GM19193 (cell line): ENCODE measurements around the gene MRPL1.

Source experiments
- POLR2A ChIP-seq: IDR thresholded peaks from 4 replicates; pipeline ENCODE4 v1.6.1; 2011; ENCODE audit not compliant: insufficient read depth, insufficient read length; ENCODE audit errors: extremely low read depth

Gene MRPL1

DNA sequence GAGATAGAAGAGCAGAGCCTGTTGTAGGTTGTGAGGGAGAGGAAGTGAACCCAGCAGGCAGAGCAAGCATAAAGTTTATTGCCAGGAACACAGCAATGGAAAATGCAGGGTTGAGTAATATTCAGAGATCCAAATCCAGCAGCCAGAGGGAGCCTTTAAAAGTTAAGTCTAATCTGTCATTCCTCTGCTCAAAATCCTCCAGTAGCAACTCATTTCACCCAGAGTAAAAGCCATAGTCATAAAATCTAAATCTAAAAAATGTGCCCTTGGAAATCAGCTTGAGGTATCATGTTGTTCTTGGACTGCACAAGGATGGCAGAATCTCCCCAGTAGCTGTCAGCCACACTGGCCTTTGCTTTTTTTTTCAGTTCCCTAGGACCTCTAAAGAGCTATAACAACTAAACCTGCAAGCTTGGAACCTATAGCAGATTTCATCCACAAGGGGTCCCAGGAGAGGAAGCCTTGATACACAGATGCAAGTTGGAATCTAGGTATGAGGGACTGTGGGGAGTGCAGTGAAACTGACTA is 131.6 kb downstream of the MRPL1 start:
- no peak for TF ChIP-seq POLR2A

DNA sequence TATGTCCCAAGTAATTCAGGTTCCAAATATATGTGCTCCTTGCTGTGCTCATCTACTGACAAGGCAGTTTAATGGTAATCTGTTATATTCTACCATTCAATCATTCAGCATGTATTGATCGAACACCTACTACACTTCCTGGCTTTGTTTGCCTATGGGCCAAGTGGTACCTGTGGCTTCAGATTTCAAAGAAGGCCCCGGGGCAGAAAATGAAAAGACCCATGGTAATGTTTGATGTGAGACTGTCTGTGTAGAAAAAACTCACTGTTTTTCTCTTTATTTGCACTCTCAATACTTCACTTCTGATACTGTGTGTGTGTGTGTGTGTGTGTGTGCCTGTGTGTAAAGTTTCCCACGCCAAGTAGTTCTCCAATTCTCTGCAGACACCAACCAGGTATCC is 133.4 kb downstream of the MRPL1 start:
- no peak for TF ChIP-seq POLR2A

DNA sequence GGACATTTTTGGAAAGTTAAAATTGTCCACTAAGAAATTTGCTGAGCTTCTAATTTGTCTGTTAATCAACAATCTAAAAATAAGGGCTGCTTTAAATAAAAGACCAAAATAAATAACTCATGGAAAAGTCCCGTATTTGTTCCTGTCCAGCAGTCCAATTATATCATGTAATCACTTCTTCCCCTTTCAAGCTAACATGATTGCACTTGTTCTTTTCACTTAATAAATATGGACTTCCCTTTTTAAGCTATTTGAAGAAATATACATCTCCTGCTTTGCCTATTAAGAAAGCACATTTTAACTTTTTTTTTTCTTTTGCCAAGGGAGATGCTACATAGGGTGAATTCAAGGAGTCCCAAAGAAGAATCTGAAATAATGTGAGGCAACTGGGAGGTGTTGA is 138.9 kb downstream of the MRPL1 start:
- TF ChIP-seq POLR2A, result no peak

DNA sequence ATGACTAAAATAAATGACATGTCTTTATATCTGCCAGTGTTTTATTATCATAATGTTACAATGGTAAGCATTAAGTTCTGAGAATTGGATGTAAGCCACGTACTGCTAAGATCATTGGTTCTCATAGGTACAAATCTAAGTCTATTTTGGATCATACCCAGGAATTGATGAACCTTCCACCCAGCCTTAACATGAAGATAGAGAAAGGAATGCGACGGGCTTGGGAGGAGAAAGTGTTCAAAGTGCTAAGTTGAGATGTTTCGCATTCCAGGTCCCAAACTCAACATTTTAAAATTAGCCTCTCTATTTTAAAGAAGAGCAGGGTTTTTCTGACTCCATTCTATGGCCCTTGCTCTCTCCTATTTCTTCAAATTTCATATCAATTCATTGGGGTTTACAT is 139.6 kb downstream of the MRPL1 start:
- TF ChIP-seq POLR2A, result no peak
